Natural killer cell treated with Interleukin-12 subunit alpha and Interleukin-12 subunit beta and Interleukin-15 and Interleukin-18, amount 100 ng/mL, for 72 hours (primary cell): ENCODE data around the gene NCSTN. TPM values are rescaled to one million over a fixed set of nuclear protein-coding genes. Genes with fewer than 3 reads are reported as not detected.

ENCODE experiments used
- ATAC-seq, 2 donors: fragments of 150-1000 bp; cut with Tn5 transposase in 1 of 2; sonication (Bioruptor Pico), chemical (Tn5 transposase) in 1 of 2; 2 replicates each; pipeline ENCODE4 v1.10.0; 2021
- DNase-seq: peaks from one replicate; pipeline ENCODE4 v3.0.0; 2022; ENCODE audit warnings: low spot score
- H3K27ac Mint-ChIP-seq, 2 donors: 1 replicate in 1 of 2; 2 replicates in 1 of 2; pipeline ENCODE4 v1.8.0; 2022; ENCODE audit warnings: mixed read lengths in 2 of 2, mild to moderate bottlenecking in 1 of 2, moderate library complexity in 1 of 2
- H3K27me3 Mint-ChIP-seq, 2 donors: 1 replicate in 1 of 2; 2 replicates in 1 of 2; pipeline ENCODE4 v1.8.0; 2022; ENCODE audit warnings: mixed read lengths in 2 of 2
- H3K36me3 Mint-ChIP-seq: one replicate; pipeline ENCODE4 v1.8.0; 2022; ENCODE audit warnings: mixed read lengths
- H3K4me1 Mint-ChIP-seq, 2 donors: 1 replicate in 1 of 2; 2 replicates in 1 of 2; pipeline ENCODE4 v1.8.0; 2022; ENCODE audit warnings: low read depth in 2 of 2, mixed read lengths in 2 of 2, mild to moderate bottlenecking in 1 of 2
- H3K4me3 Mint-ChIP-seq: one replicate; pipeline ENCODE4 v1.8.0; 2022; ENCODE audit warnings: mixed read lengths
- H3K9me3 Mint-ChIP-seq: 2 replicates; pipeline ENCODE4 v1.8.0; 2022; ENCODE audit warnings: mixed read lengths
- total RNA-seq, 2 donors: library from RNA; stranded (reverse); gene quantifications; one replicate each; pipeline ENCODE4 v1.2.3, GENCODE V29; 2022

Gene NCSTN
- total RNA-seq, 2 donors from 2014 or later: 92.5 to 95.9 TPM

- ATAC-seq: no peak
- no peaks in the 10 kb centered on the region for H3K9me3 Mint-ChIP-seq
- no peak overlapping the region for H3K27ac Mint-ChIP-seq
- no peaks in the 10 kb centered on the region for H3K27me3 Mint-ChIP-seq
- peaks cover 0 to 3% of the 10 kb centered on the region in 2 donors for H3K4me1 Mint-ChIP-seq
- H3K36me3 Mint-ChIP-seq: peaks cover 29% of the 10 kb centered on the region
- DNase-seq: no peak
- H3K4me3 Mint-ChIP-seq: no peak overlapping the region
Measured at GRCh38 chr1:160332516-160332915, 10.7 kb upstream of the NCSTN start.

- Mint-ChIP-seq H3K9me3 (no peaks in the 10 kb centered on the region), H3K4me3 (no peak overlapping the region), H3K36me3 (peaks cover 47% of the 10 kb centered on the region), H3K4me1 (peaks cover 35 to 45% of the 10 kb centered on the region in 2 donors), H3K27me3 (no peaks in the 10 kb centered on the region), H3K27ac (peak overlapping the region; percentile 5 to 10)
- no peak for DNase-seq
- no peak for ATAC-seq
Measured at GRCh38 chr1:160338580-160338979, 4.6 kb upstream of the NCSTN start.

- ATAC-seq (no peak), DNase-seq (no peak)
- no peaks in the 10 kb centered on the region for H3K27me3 Mint-ChIP-seq
- H3K27ac Mint-ChIP-seq: peak overlapping the region; percentile 10 to 100
- H3K4me1 Mint-ChIP-seq: peaks cover 43 to 49% of the 10 kb centered on the region in 2 donors
- no peak overlapping the region for H3K4me3 Mint-ChIP-seq
- H3K36me3 Mint-ChIP-seq: peaks cover 38% of the 10 kb centered on the region
- no peaks in the 10 kb centered on the region for H3K9me3 Mint-ChIP-seq
Measured at GRCh38 chr1:160340146-160340545, 3.0 kb upstream of the NCSTN start.

GRCh38 chr1:160340866-160341265 lies 2.3 kb upstream of the NCSTN start:
- H3K4me3 Mint-ChIP-seq: peak overlapping the region; percentile 98
- no peaks in the 10 kb centered on the region for H3K9me3 Mint-ChIP-seq
- peak overlapping the region; percentile 10 to 100 for H3K27ac Mint-ChIP-seq
- H3K36me3 Mint-ChIP-seq: peaks cover 38% of the 10 kb centered on the region
- ATAC-seq: no peak
- peaks cover 43 to 49% of the 10 kb centered on the region in 2 donors for H3K4me1 Mint-ChIP-seq
- H3K27me3 Mint-ChIP-seq: no peaks in the 10 kb centered on the region
- DNase-seq: no peak

GRCh38 chr1:160342526-160342925 lies 657 bp upstream of the NCSTN start:
- Mint-ChIP-seq H3K27ac (peak overlapping the region; percentile 94 to 100), H3K27me3 (no peaks in the 10 kb centered on the region), H3K36me3 (peaks cover 43% of the 10 kb centered on the region), H3K4me1 (peaks cover 47 to 54% of the 10 kb centered on the region in 2 donors), H3K4me3 (peak overlapping the region; percentile 98), H3K9me3 (no peaks in the 10 kb centered on the region)
- DNase-seq: no peak
- ATAC-seq: no peak

- peak overlapping the region; percentile 94 to 100 for H3K27ac Mint-ChIP-seq
- no peaks in the 10 kb centered on the region for H3K9me3 Mint-ChIP-seq
- ATAC-seq (no peak), DNase-seq (no peak)
- no peaks in the 10 kb centered on the region for H3K27me3 Mint-ChIP-seq
- peaks cover 29% of the 10 kb centered on the region for H3K36me3 Mint-ChIP-seq
- H3K4me3 Mint-ChIP-seq: peak overlapping the region; percentile 98
- H3K4me1 Mint-ChIP-seq: peaks cover 36 to 50% of the 10 kb centered on the region in 2 donors
Measured at GRCh38 chr1:160344241-160344640, 1.1 kb downstream of the NCSTN start.

GRCh38 chr1:160344936-160345335 lies 1.8 kb downstream of the NCSTN start:
- Mint-ChIP-seq H3K27me3 (no peaks in the 10 kb centered on the region), H3K27ac (peak overlapping the region in 1 of 2 donors; percentile 100), H3K36me3 (peaks cover 27% of the 10 kb centered on the region), H3K9me3 (no peaks in the 10 kb centered on the region), H3K4me3 (peak overlapping the region; percentile 98), H3K4me1 (peaks cover 34 to 43% of the 10 kb centered on the region in 2 donors)
- DNase-seq (no peak), ATAC-seq (no peak)

- Mint-ChIP-seq H3K36me3 (peaks cover 30% of the 10 kb centered on the region), H3K4me3 (no peak overlapping the region), H3K4me1 (peaks cover 24 to 30% of the 10 kb centered on the region in 2 donors), H3K27ac (peak overlapping the region in 1 of 2 donors; percentile 48), H3K9me3 (no peaks in the 10 kb centered on the region), H3K27me3 (no peaks in the 10 kb centered on the region)
- ATAC-seq (no peak), DNase-seq (no peak)
Measured at GRCh38 chr1:160346463-160346862, 3.3 kb downstream of the NCSTN start.

- DNase-seq: no peak
- peaks cover 30% of the 10 kb centered on the region for H3K36me3 Mint-ChIP-seq
- peaks cover 24 to 29% of the 10 kb centered on the region in 2 donors for H3K4me1 Mint-ChIP-seq
- no peaks in the 10 kb centered on the region for H3K9me3 Mint-ChIP-seq
- no peaks in the 10 kb centered on the region for H3K27me3 Mint-ChIP-seq
- H3K27ac Mint-ChIP-seq: peak overlapping the region in 1 of 2 donors; percentile 48
- ATAC-seq: no peak
- no peak overlapping the region for H3K4me3 Mint-ChIP-seq
Measured at GRCh38 chr1:160346958-160347357, 3.8 kb downstream of the NCSTN start.

- Mint-ChIP-seq H3K36me3 (peaks cover 40% of the 10 kb centered on the region), H3K27ac (no peak overlapping the region), H3K27me3 (no peaks in the 10 kb centered on the region), H3K4me3 (no peak overlapping the region), H3K4me1 (peaks cover 7 to 10% of the 10 kb centered on the region in 2 donors), H3K9me3 (no peaks in the 10 kb centered on the region)
- ATAC-seq: no peak
- no peak for DNase-seq
Measured at GRCh38 chr1:160351629-160352028, 8.4 kb downstream of the NCSTN start.

GRCh38 chr1:160352555-160352954 lies 9.4 kb downstream of the NCSTN start:
- no peaks in the 10 kb centered on the region for H3K9me3 Mint-ChIP-seq
- peaks cover 42% of the 10 kb centered on the region for H3K36me3 Mint-ChIP-seq
- no peaks in the 10 kb centered on the region for H3K27me3 Mint-ChIP-seq
- DNase-seq: no peak
- H3K4me1 Mint-ChIP-seq: peaks cover 5 to 6% of the 10 kb centered on the region in 2 donors
- H3K4me3 Mint-ChIP-seq: no peak overlapping the region
- ATAC-seq: no peak
- H3K27ac Mint-ChIP-seq: no peak overlapping the region

- no peak overlapping the region for H3K27ac Mint-ChIP-seq
- no peak for DNase-seq
- H3K27me3 Mint-ChIP-seq: no peaks in the 10 kb centered on the region
- H3K4me3 Mint-ChIP-seq: no peak overlapping the region
- no peaks in the 10 kb centered on the region for H3K9me3 Mint-ChIP-seq
- H3K36me3 Mint-ChIP-seq: peaks cover 45% of the 10 kb centered on the region
- H3K4me1 Mint-ChIP-seq: peaks cover 0 to 9% of the 10 kb centered on the region in 2 donors
- ATAC-seq: no peak
Measured at GRCh38 chr1:160353223-160353622, 10.0 kb downstream of the NCSTN start.

GRCh38 chr1:160354388-160354985 lies 11.3 kb downstream of the NCSTN start:
- Mint-ChIP-seq H3K27ac (peak overlapping the region in 1 of 2 donors; percentile 30), H3K27me3 (no peaks in the 10 kb centered on the region), H3K4me1 (peaks cover 0 to 9% of the 10 kb centered on the region in 2 donors), H3K4me3 (no peak overlapping the region), H3K36me3 (peaks cover 53% of the 10 kb centered on the region), H3K9me3 (no peaks in the 10 kb centered on the region)
- DNase-seq (no peak), ATAC-seq (peak in 1 of 2 donors; percentile 46)

- Mint-ChIP-seq H3K9me3 (no peaks in the 10 kb centered on the region), H3K27me3 (no peaks in the 10 kb centered on the region), H3K36me3 (peaks cover 49% of the 10 kb centered on the region), H3K4me1 (peaks cover 0 to 16% of the 10 kb centered on the region in 2 donors), H3K4me3 (no peak overlapping the region), H3K27ac (no peak overlapping the region)
- no peak for ATAC-seq
- DNase-seq: no peak
Measured at GRCh38 chr1:160357286-160358002, 14.3 kb downstream of the NCSTN start.
